HG03432 (cell line): Measurements from ENCODE around the gene KRT23.
"Not testable (repeated sequence)": the region's sequence is repeated elsewhere in the genome, so short reads cannot be mapped to it uniquely, and the experiment has no call there.

Experiments used
- ATAC-seq: cut with Tn5 transposase; IDR thresholded peaks from one replicate; pipeline ENCODE4 v1.9.1; 2021; ENCODE audit warnings: mild to moderate bottlenecking, moderate library complexity; ENCODE audit not compliant: unreplicated experiment

The KRT23 gene

DNA sequence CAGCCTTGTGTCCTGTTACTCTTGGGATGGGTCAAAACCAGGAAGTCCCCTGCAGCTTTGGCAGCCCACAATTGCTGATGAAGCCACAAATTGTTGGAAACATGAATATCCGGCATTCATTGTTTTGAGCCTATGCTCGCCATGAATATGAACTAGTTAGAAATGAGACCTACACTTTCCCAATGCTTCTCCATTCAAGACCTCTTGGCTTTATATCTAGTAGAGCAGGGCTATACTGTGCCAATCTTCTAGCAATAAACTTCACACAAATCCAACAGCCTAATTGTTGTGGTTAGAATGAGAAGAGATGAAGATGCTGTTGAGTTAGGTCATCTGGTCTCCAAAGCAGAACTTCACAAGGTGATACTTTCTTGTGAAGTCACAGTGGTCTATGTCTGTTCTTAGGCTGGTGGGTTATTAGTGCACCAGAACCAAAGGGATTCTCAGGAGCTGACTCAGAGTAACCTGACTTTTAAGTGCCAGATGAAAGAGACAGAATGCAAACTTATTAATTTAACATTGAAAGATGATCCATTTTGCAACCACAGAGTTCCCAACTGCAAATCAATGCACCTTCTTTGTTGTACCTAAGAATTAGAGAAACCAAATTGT is 13.7 kb upstream of the KRT23 start:
- no peak for ATAC-seq

DNA sequence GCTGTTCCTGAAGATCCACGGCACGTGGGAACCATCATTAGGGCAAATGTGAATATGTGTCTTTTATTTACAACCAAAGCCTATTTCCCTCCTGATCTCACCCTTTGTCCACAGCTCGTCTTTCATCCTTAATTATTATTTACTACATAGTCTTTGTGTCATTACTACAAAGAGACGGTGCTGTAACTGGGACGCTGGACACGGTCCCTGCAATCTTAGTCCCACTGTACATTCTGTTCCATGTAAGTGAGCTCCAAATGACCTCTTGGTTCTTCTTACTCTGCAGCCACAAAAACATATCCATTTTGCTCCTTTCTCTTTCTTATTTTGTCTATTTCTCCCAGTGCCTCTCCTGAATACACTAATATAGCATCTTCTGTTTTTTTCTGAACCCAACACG is 12.7 kb upstream of the KRT23 start:
- no peak for ATAC-seq

DNA sequence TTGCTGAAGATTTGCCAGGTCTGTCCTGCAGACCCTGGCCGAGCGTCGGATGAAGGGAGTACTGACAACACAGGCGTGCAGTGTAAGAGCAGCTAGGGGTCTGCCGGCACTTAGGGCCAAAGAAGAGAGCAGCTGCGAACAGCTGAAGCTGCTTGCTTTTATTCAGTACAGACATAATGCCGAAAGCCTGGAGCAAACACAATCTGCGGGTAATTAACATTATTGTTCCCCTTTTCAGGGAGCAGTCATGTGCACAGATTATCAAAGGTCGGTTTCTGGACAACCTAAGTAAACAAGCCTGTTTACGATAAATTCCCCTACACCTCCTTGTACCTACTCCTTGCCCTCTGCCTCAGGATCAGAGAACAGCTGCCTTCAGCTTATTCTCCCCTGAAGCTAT is 12.0 kb upstream of the KRT23 start:
- no peak for ATAC-seq

DNA sequence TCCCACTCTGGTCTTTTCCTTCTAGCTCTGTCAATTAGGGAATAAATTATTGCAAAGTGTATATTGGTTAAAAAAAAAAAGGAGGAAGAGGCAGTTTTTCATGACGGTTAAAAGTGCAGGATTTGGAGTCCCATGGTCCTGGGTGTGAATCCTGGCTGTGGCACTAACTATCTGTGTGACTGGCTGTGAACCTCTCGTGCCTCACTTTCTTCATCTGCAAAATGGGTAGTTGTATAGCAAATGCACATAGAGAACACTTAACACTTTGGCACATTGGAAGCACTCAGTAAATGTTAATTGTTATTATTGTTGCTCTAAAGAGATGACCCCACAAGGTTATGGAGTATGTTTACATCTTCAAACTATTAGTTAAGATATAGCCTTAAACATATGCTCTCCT is 10.5 kb upstream of the KRT23 start:
- no peak for ATAC-seq

DNA sequence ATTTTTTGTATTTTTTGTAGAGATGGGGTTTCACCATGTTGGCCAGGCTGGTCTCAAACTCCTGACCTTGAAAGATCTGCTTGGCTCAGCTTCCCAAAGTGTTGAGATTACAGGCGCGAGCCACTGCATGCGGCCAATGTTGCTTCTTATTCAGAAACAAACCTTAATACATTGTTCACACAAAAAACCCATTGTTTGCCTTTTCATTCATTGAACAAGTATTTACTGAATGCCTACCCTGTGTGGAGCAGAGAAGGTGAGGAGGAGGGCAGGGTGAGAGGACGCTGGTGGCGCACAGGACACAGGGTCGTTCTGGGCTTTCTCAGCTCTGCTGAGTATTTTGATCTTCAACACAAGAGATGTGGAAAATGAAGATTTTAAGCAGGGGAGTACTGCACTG is 8.0 kb upstream of the KRT23 start:
- ATAC-seq = no peak

DNA sequence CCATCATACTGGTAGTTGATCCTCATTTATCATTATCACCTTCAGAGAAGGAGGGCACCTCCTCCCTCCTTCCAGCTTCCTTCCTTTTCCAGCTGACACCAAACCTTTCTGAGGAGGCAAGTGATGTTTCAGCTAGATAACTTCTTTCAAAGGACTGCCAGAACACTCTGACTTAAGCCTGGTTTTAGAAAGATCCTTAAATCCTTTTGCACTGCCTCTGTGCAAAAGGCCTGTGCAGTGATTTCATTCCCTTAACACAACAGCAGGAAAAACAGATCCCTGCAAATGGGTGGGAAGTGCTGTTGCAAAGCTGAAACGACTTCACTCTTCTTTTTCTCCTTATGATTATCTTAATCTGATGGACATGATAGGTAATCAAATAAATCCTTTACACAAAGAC is 7.1 kb upstream of the KRT23 start:
- no peak for ATAC-seq

DNA sequence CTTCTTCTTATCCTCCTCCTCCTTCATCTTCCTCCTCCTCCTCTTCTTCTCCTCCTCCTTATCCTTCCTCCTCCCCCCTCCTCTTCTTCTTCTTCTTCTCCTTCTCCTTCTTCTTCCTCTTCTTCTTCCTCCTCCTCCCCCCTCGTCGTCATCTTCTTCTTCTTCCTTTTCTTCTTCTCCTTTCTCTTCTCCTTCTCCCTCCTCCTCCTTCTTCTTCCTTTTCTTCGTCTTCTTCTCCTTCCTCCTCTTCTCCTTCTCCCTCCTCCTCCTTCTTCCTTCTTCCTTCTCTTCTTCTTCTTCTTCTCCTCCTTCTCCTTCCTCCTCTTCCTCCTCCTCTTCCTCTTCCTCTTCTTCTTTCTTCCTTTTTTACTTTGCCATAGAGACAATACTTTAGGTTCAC is 5.1 kb upstream of the KRT23 start:
- no peak for ATAC-seq

DNA sequence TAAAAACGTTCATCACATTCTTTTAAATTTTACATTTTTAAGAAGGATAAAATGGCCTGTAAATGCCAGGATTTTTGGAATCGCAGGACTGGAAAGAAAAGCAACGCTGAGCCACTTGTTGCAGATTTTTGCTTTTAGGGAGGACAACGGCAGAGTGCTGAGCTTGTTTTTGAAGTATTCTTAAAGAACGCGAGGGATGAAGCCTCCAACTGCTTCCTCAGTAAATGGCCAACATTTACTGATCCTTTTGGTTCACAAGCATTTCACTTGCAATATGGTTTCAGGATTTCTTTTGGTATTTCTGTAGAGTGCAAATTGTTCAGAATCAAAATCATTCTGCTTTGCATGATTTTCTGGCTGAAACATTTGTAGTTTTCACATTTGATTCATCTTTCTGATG is 2.8 kb upstream of the KRT23 start:
- ATAC-seq = no peak

DNA sequence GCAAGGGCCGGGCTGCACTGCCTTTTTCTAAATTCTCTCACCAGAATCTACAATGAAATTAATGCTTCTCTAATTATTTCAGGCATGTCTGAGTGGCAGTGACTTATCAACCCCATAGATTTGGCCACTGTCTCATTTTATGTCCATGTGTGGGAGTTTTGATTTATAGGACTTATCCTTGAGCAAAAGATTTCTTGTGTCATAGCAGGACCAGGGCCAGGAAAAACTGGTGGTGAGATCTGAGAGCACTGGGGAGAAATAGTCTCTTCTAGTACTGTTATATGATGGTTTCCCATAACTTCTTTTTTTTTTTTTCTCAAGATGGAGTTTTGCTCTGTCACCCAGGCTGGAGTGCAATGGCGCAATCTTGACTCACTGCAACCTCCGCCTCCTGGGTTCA is 1.5 kb upstream of the KRT23 start:
- no peak for ATAC-seq

DNA sequence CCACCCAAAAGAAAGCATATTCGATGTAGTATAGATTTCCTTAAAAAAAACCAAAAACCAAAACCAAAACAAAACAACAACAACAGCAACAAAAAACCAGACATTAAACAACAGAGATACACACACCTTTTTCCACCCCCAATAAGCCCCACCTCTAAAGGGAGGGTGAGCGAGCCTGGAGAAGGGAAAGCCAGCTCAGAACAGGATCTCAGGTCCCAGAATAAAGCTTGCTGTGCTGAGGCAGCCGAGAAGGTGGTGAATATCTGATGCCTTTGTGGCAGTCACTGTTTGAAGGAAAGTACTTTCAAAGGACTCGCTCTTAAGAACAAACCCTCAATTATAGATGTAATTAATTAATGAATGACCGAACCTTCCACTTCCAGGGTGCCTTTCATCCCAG is 470 bp downstream of the KRT23 start:
- no peak for ATAC-seq

DNA sequence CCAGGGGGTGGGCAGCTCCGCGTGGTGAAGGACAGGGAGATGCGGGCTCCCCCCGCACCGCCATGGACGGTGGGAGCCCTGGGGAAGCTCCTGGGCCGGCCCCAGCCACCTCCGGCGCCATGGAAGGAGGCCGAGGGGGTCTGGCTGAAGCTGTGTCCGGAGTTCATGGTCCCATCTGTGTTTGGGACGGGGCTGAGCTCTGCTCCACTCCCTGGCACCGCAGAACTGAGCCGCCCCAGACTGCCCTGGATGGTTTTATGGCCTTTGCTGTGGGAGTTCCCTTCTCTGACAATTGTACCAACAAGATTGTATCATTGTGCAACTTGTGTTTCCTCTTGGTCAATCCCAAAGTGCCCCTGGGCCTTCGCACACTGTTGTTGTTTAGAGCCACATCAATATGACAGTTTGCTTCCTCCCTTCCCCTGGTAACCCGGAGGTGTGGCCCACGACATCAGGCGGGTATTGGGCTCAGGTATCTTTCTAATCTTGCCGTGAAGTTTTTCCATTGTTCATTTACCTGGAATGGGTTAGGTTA is 942 bp downstream of the KRT23 start:
- no peak for ATAC-seq

DNA sequence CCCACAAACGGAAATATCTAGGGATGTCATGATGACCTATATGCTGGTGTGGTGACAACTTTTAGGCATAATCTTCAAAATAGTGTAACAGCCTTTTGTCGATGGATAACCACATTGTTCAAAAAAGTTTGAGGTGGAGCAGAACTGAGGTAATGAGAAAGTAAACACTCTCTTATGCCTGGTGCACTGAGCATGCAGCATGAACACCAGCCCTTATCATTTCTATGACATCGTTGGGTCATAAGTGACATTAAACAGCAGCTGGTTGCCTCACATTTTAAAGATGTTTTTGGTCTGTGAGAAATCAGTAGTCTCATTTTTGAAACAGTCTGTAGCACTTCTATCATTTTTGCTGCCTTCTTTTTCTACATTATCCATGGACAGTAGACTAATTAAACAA is 1.8 kb downstream of the KRT23 start:
- no peak for ATAC-seq

DNA sequence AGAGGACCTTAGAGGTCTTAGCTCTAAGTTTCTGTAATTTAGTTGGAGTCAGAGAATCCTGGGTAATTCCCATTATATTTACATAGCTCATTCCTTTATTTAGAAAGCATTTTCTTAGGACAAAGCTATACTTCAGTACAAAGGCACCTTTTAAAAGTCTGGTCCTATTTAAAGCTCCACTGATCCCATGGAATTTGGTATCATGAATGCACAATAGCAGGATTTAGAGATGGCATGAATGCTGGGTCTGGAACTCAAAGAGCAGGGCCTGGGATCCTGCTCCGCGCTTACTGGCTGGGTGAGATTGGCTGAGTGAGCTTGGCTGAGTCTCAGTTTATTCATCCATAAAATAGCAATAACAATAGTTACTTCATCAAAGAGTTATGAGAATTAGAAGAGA is 4.8 kb downstream of the KRT23 start:
- ATAC-seq = no peak

DNA sequence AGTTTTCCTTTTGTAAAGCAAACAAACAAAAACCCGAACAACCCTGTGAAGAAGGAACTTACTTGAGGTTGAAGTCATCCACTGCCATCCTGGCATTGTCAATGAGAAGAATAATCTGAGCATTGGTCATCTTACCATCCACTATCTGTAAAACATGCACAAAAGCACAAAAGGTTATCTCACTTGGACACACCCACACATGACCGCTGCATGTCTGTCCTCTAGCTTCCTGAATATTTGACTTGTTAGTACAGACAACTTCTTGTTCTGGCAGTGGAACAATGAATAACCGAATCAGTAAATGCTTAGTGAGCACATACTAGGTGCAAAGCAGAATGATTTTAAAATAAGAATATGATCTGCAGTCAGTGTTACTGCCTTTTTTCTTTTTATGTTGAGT is 6.1 kb downstream of the KRT23 start:
- no peak for ATAC-seq

DNA sequence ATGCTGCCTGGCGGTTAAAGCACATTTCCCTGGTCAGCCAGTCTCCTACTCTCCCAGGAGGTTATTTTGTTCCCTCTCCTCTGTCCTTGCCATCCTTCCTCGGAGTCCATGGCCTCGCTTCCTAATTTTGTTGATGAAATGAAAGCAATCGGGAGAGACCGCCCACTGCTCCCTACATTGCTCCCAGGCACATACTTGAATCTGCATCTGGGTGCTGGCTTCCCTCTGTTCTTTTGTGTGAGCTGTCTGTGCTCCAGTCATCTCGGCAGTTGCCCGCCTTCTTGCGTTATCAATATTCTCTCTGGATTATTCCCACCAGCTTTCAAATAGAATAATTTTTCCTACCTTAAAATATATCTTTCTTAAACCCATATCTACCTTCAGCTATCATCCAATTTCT is 11.1 kb downstream of the KRT23 start:
- no peak for ATAC-seq

DNA sequence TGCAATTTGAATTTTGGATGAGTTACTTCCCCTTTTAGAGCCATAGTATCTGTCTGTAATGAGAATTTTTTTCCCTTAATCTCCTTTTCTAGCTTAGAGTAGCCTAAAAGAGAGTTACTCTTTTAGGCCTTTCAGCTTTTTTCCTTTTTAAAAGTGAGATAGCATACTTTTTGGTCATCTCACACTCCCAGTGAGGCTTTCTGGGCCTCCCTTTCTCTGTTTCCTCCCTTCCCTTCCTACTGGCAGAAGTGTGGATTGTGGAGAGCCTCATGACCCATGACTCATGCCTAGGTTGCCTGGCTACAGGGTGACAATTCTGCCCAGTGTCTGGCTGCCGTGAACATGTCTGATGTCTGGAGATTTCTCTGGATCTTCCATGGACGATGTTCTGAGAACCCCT is 15.2 kb downstream of the KRT23 start:
- no peak for ATAC-seq

DNA sequence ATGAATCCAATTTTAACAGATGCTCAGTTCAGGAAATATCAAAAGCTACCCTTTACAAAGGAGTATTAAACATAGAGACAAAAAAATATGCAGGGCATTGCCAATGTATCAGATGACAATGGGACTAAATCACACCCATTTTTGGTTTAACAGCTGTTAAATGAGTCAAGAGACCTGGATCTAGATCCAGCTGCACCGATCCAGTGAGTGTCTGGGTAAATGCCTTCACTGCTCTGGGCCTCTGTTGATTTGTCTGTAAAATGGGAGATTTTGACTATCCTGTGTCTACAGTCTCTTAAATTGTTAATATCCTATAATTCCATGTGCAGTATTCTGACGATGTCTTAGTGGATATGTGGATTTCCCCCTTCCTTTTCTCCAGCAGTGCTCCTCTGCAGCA is 16.4 kb downstream of the KRT23 start:
- ATAC-seq = no peak

DNA sequence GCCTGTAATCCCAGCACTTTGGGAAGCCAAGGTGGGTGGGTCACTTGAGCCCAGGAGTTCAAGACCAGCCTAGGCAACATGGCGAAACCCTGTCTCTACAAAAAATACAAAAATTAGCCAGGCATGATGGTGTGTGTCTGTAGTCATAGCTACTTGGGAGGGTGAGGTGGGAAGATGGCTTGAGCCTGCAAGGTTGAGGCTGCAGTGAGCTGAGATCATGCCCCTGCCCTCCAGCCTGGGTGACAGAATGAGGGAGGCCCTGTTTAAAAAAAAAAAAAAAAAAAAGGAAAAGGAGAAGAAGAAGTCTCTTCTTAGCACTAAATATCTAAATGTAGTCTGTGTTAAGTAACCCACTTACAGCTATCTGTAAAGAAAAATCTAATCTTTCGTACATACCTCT is 20.3 kb downstream of the KRT23 start:
- ATAC-seq = not testable (repeated sequence)

DNA sequence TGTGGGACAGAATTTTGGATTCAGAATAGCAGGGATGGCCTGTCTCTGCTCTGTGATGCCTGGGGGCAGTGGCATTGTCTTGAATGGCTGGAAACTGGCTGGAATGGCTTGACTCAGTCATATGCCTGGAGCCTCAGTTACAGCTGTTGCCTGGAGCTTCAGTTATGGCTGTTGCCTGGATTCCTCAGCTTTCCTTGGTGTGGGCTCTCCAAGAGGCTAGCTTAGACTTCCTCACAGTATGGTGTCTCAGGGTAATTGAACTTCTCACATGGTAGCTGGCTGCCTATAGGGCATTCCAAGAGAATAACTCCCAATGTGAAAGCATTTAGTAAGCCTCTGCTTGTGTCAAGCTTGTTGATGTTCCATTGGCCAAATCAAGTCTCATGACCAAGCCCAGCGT is 21.1 kb downstream of the KRT23 start:
- no peak for ATAC-seq

DNA sequence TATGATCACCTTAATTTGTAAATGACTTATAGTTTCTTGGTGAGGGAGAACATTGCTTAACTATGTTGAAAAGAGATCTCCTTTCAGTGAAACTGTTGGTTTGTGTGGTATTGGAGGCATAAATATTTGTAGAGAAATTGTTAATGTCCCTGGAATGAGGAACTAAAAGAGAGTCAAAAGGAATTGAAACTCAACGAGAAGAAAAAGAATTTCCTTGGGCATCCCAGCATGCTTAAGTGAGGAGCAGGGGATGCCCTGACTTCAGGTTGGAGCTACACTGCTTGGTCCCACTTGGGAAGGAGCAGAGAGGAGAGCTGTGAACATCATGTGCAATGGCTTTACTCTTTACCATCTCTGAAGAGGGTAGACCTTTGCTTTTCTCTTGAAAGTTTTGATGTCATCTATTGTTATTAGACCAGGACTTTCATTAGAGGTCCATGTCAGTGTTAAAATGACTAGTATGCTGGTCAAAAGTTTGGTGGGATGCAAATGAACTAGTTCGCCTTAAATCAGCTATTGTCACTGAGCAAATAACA is 21.7 kb downstream of the KRT23 start:
- ATAC-seq = no peak

DNA sequence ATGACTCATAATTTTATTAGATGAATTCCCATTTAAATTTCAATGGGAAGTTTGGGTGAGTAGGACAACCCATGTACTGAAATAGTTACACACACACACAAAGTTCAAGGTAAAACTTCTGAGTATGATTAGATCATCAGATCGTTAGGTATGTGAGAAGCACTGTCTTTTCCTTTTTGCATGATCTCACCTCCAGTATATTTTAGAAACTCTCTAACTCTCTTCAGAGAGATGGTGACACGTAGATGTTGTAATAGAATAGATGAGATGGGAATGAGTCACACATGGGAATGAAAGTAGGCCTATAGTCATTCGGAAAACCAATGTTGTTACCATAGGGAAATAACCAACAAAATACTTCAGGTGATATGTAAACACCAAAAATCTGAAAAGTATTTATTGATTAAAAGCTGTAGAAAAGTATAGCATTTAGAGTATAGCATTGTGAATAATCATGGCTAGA is 22.2 kb downstream of the KRT23 start:
- no peak for ATAC-seq

DNA sequence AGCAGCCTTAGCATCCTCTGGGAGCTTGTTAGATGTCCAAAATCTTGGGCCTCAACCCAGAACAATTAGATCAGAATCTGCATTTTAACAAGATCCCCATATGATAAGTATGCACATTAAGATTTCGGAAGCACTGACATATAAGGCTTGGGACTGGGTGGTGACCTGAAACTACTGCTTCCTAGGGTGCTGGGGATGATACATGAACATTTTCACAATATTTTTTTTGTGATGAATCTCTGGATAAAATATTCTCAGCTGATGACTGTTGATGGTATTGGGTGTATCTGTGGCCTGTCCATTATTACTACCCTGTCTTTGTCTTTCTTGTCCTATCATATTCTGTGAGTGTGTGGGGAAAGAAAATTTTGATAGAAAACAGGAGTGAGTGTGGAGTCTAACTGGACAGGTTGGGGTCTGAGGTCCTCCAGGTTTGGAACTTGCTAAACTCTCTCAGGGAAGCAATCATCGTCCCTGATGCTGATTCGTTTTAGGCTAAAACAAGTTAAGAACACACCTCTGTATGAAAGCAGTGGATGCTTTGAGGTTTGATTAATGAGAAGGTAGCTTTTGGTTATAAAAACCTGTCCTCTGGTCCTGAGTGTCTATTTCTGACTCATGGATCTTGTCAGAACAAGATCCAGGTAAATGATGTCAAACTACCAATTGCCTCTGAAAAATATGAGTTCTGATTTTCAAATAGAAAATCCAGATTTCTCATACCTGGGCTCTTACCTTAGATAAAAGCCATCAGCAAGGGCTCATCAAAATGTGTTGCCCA is 23.2 kb downstream of the KRT23 start:
- ATAC-seq = no peak
